ENCODE data around the gene FAM171A1. TPM values are rescaled to one million over a fixed set of nuclear protein-coding genes. Genes with fewer than 3 reads are reported as not detected.

FAM171A1 gene
- total RNA-seq, 2 experiments from 2014 or later = 4.2 to 5.1 TPM

- no peaks in the 10 kb centered on the region for H3K4me1 Mint-ChIP-seq (ENCODE audit: low read depth)
- no peak overlapping the region for H3K4me3 Mint-ChIP-seq
- DNase-seq (no peak), ATAC-seq (no peak)
- H3K27ac Mint-ChIP-seq = no peak overlapping the region
- ChIA-PET CTCF (interaction anchor here (0.8 to 1.3 kb wide), 2 partner anchors 14 to 16 kb away, joined by 3 to 4 read pairs; no protein-coding TSS in a partner anchor), POLR2A (interaction anchor here (0.5 kb wide), 1 partner anchor 14 kb away, joined by 3 read pairs; no protein-coding TSS in a partner anchor)
- H3K27me3 Mint-ChIP-seq = no peaks in the 10 kb centered on the region
- TF ChIP-seq, protein P1, sequence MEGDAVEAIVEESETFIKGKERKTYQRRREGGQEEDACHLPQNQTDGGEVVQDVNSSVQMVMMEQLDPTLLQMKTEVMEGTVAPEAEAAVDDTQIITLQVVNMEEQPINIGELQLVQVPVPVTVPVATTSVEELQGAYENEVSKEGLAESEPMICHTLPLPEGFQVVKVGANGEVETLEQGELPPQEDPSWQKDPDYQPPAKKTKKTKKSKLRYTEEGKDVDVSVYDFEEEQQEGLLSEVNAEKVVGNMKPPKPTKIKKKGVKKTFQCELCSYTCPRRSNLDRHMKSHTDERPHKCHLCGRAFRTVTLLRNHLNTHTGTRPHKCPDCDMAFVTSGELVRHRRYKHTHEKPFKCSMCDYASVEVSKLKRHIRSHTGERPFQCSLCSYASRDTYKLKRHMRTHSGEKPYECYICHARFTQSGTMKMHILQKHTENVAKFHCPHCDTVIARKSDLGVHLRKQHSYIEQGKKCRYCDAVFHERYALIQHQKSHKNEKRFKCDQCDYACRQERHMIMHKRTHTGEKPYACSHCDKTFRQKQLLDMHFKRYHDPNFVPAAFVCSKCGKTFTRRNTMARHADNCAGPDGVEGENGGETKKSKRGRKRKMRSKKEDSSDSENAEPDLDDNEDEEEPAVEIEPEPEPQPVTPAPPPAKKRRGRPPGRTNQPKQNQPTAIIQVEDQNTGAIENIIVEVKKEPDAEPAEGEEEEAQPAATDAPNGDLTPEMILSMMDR (IDR thresholded peaks at IDR 0.05) = no peak
- intact Hi-C loops (cut with micrococcal nuclease) = no loop called here
- peaks cover 10% of the 10 kb centered on the region for H3K9me3 Mint-ChIP-seq
- peaks cover 9% of the 10 kb centered on the region for H3K36me3 Mint-ChIP-seq (ENCODE audit: low read depth)
Measured at GRCh38 chr10:15225511-15225910, 145.6 kb downstream of the FAM171A1 start.

- Mint-ChIP-seq H3K36me3 (ENCODE audit: low read depth) (peaks cover 9% of the 10 kb centered on the region), H3K4me3 (no peak overlapping the region), H3K9me3 (peaks cover 10% of the 10 kb centered on the region), H3K27ac (no peak overlapping the region), H3K4me1 (ENCODE audit: low read depth) (no peaks in the 10 kb centered on the region), H3K27me3 (no peaks in the 10 kb centered on the region)
- intact Hi-C loops (cut with micrococcal nuclease) = no loop called here
- ChIA-PET CTCF (interaction anchor here (1.3 kb wide), 1 partner anchor 16 kb away, joined by 4 read pairs; no protein-coding TSS in a partner anchor), POLR2A (no interaction called here)
- ATAC-seq (no peak), DNase-seq (no peak)
- TF ChIP-seq, protein P1 (IDR thresholded peaks at IDR 0.05) = no peak
Measured at GRCh38 chr10:15224948-15225347, 146.1 kb downstream of the FAM171A1 start.

DNA sequence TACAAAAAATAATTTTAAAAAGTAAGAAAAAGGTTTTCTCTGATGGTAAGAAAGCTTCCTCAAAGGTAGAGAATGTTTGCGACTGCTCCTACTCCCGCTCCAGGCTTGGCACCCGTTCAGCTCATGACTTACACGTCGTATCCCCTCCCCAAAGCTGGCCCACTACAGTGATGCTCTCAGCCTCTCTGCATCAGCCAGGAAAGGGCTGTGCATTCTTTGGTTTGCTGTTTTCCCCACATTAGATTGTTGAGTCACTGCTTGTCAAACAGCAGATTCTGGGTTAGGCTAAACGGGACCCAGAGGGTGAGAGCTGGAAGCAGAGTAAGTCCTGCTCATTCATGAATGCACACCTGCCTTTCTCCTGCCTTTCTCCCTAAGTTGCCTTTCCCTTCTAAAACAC, 147.9 kb downstream of the FAM171A1 start:
- peaks cover 10% of the 10 kb centered on the region for H3K9me3 Mint-ChIP-seq
- ChIA-PET CTCF (interaction anchor here (2.6 kb wide), 1 partner anchor 12 kb away, joined by 6 read pairs; no protein-coding TSS in a partner anchor), POLR2A (no interaction called here)
- no peak overlapping the region for H3K27ac Mint-ChIP-seq
- DNase-seq (no peak), ATAC-seq (no peak)
- H3K36me3 Mint-ChIP-seq (ENCODE audit: low read depth) = peaks cover 9% of the 10 kb centered on the region
- H3K4me3 Mint-ChIP-seq = no peak overlapping the region
- no peaks in the 10 kb centered on the region for H3K4me1 Mint-ChIP-seq (ENCODE audit: low read depth)
- no peaks in the 10 kb centered on the region for H3K27me3 Mint-ChIP-seq
- TF ChIP-seq, protein P1 (IDR thresholded peaks at IDR 0.05) = no peak
- intact Hi-C loops (cut with micrococcal nuclease) = no loop called here

DNA sequence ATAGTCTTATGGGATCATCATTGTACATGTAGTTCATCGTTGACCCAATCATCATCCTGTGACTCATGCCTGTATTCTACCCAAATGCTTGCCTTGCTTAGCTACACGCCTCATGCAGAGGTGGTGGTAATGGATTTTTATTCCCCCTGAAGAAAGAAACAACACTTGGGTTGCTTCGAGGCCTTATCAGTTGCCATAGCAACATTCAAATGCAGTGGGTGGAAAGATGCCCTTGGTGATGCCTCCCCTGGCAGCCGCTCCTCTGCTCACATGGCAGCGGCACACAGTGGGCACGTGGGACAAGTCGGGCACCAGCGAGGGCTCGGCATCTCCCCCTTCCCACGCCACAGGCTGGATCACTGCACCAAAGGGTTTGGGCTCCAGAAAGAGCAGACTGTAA, 148.6 kb downstream of the FAM171A1 start:
- CTCF ChIA-PET = interaction anchor here (2.6 kb wide), 1 partner anchor 11 kb away, joined by 6 read pairs; no protein-coding TSS in a partner anchor
- H3K9me3 Mint-ChIP-seq = peaks cover 10% of the 10 kb centered on the region
- intact Hi-C loops (cut with micrococcal nuclease) = no loop called here
- TF ChIP-seq, protein P1 (IDR thresholded peaks at IDR 0.05) = no peak
- POLR2A ChIA-PET = no interaction called here
- H3K4me1 Mint-ChIP-seq (ENCODE audit: low read depth) = no peaks in the 10 kb centered on the region
- no peak overlapping the region for H3K4me3 Mint-ChIP-seq
- peaks cover 9% of the 10 kb centered on the region for H3K36me3 Mint-ChIP-seq (ENCODE audit: low read depth)
- H3K27ac Mint-ChIP-seq = no peak overlapping the region
- ATAC-seq (no peak), DNase-seq (no peak)
- no peaks in the 10 kb centered on the region for H3K27me3 Mint-ChIP-seq

GRCh38 chr10:15220445-15220844, 150.6 kb downstream of the FAM171A1 start:
- Mint-ChIP-seq H3K4me1 (ENCODE audit: low read depth) (no peaks in the 10 kb centered on the region), H3K36me3 (ENCODE audit: low read depth) (peaks cover 9% of the 10 kb centered on the region), H3K9me3 (peaks cover 10% of the 10 kb centered on the region), H3K4me3 (no peak overlapping the region), H3K27me3 (no peaks in the 10 kb centered on the region), H3K27ac (no peak overlapping the region)
- ChIA-PET CTCF (interaction anchor here (1.0 to 2.4 kb wide), 2 partner anchors 11 to 30 kb away, joined by 3 to 5 read pairs; no protein-coding TSS in a partner anchor), POLR2A (no interaction called here)
- ATAC-seq = no peak
- DNase-seq = no peak
- intact Hi-C loops (cut with micrococcal nuclease) = no loop called here
- TF ChIP-seq, protein P1 (IDR thresholded peaks at IDR 0.05) = no peak

Data from activated CD8-positive, alpha-beta T cell treated with anti-CD3 and anti-CD28 coated beads for 36 hours (primary cell).